Measurements from ENCODE around the gene TEX101. TPM values are rescaled to one million over a fixed set of nuclear protein-coding genes. Genes with fewer than 3 reads are reported as not detected.

TEX101 gene
- total RNA-seq, 1 donor, result not detected

- Histone ChIP-seq H3K9me3 (ENCODE audit: low read depth, low read length) (no peaks in the 10 kb centered on the region), H3K36me3 (ENCODE audit: insufficient read depth, low read length) (no peaks in the 10 kb centered on the region), H3K27me3 (ENCODE audit: insufficient read depth, low read length) (peaks cover 7% of the 10 kb centered on the region), H3K4me1 (ENCODE audit: insufficient read depth, low read length) (no peaks in the 10 kb centered on the region), H3K27ac (ENCODE audit: low read depth, low read length) (no peak overlapping the region), H3K4me2 (ENCODE audit: insufficient read depth, low read length) (no peak overlapping the region), H3K79me2 (ENCODE audit: insufficient read depth, low read length) (no peaks in the 10 kb centered on the region), H3K4me3 (ENCODE audit: insufficient read depth, low read length) (no peak overlapping the region), H2AFZ (ENCODE audit: low read length) (no peak overlapping the region), H4K20me1 (ENCODE audit: insufficient read depth, low read length) (no peaks in the 10 kb centered on the region)
- no peak for TF ChIP-seq CTCF (IDR thresholded peaks at IDR 0.05; ENCODE audit: extremely low read depth, low read depth, low read length)
- no peak for DNase-seq (ENCODE audit: insufficient read length, low spot score, missing footprints)
Observed at GRCh38 chr19:43437712-43438111, 23.0 kb downstream of the TEX101 start.

GRCh38 chr19:43438291-43439031, 23.8 kb downstream of the TEX101 start:
- Histone ChIP-seq H3K27ac (ENCODE audit: low read depth, low read length) (no peak overlapping the region), H3K36me3 (ENCODE audit: insufficient read depth, low read length) (no peaks in the 10 kb centered on the region), H4K20me1 (ENCODE audit: insufficient read depth, low read length) (no peaks in the 10 kb centered on the region), H3K27me3 (ENCODE audit: insufficient read depth, low read length) (peaks cover 7% of the 10 kb centered on the region), H3K4me1 (ENCODE audit: insufficient read depth, low read length) (no peaks in the 10 kb centered on the region), H2AFZ (ENCODE audit: low read length) (no peak overlapping the region), H3K79me2 (ENCODE audit: insufficient read depth, low read length) (no peaks in the 10 kb centered on the region), H3K9me3 (ENCODE audit: low read depth, low read length) (no peaks in the 10 kb centered on the region), H3K4me2 (ENCODE audit: insufficient read depth, low read length) (no peak overlapping the region), H3K4me3 (ENCODE audit: insufficient read depth, low read length) (no peak overlapping the region)
- TF ChIP-seq CTCF (IDR thresholded peaks at IDR 0.05; ENCODE audit: extremely low read depth, low read depth, low read length), result no peak
- DNase-seq (ENCODE audit: insufficient read length, low spot score, missing footprints), result no peak

- no peaks in the 10 kb centered on the region for H3K36me3 ChIP-seq (ENCODE audit: insufficient read depth, low read length)
- no peaks in the 10 kb centered on the region for H4K20me1 ChIP-seq (ENCODE audit: insufficient read depth, low read length)
- H3K27ac ChIP-seq (ENCODE audit: low read depth, low read length), result no peak overlapping the region
- H3K4me3 ChIP-seq (ENCODE audit: insufficient read depth, low read length), result no peak overlapping the region
- no peak overlapping the region for H3K4me2 ChIP-seq (ENCODE audit: insufficient read depth, low read length)
- no peaks in the 10 kb centered on the region for H3K79me2 ChIP-seq (ENCODE audit: insufficient read depth, low read length)
- DNase-seq (ENCODE audit: insufficient read length, low spot score, missing footprints), result no peak
- TF ChIP-seq CTCF (IDR thresholded peaks at IDR 0.05; ENCODE audit: extremely low read depth, low read depth, low read length), result no peak
- H2AFZ ChIP-seq (ENCODE audit: low read length), result no peak overlapping the region
- H3K27me3 ChIP-seq (ENCODE audit: insufficient read depth, low read length), result peaks cover 7% of the 10 kb centered on the region
- no peaks in the 10 kb centered on the region for H3K4me1 ChIP-seq (ENCODE audit: insufficient read depth, low read length)
- no peaks in the 10 kb centered on the region for H3K9me3 ChIP-seq (ENCODE audit: low read depth, low read length)
Observed at GRCh38 chr19:43439032-43439708, 24.5 kb downstream of the TEX101 start.

- H3K27me3 ChIP-seq (ENCODE audit: insufficient read depth, low read length), result peaks cover 7% of the 10 kb centered on the region
Observed at GRCh38 chr19:43439709-43440063, 25.0 kb downstream of the TEX101 start.

More at GRCh38 chr19:43439709-43440063, 25.0 kb downstream of the TEX101 start:
- DNase-seq (ENCODE audit: insufficient read length, low spot score, missing footprints), result no peak
- H3K79me2 ChIP-seq (ENCODE audit: insufficient read depth, low read length), result no peaks in the 10 kb centered on the region
- H3K36me3 ChIP-seq (ENCODE audit: insufficient read depth, low read length), result no peaks in the 10 kb centered on the region
- no peaks in the 10 kb centered on the region for H3K4me1 ChIP-seq (ENCODE audit: insufficient read depth, low read length)
- H3K9me3 ChIP-seq (ENCODE audit: low read depth, low read length), result no peaks in the 10 kb centered on the region
- H3K4me2 ChIP-seq (ENCODE audit: insufficient read depth, low read length), result no peak overlapping the region
- H3K27ac ChIP-seq (ENCODE audit: low read depth, low read length), result no peak overlapping the region
- no peak overlapping the region for H2AFZ ChIP-seq (ENCODE audit: low read length)
- no peak overlapping the region for H3K4me3 ChIP-seq (ENCODE audit: insufficient read depth, low read length)
- no peak for TF ChIP-seq CTCF (IDR thresholded peaks at IDR 0.05; ENCODE audit: extremely low read depth, low read depth, low read length)
- no peaks in the 10 kb centered on the region for H4K20me1 ChIP-seq (ENCODE audit: insufficient read depth, low read length)
